Measurements from ENCODE around the gene CD244.
"Not testable (repeated sequence)": the region's sequence is repeated elsewhere in the genome, so short reads cannot be mapped to it uniquely, and the experiment has no call there.

CD244 gene

GRCh38 chr1:160879056-160879455 lies 16.4 kb upstream of the CD244 start:
- DNase-seq (ENCODE audit: low spot score), result peak; percentile 42

- peak; percentile 55 for DNase-seq (ENCODE audit: low spot score)
Measured at GRCh38 chr1:160877221-160877620, 14.5 kb upstream of the CD244 start.

GRCh38 chr1:160876311-160876710 lies 13.6 kb upstream of the CD244 start:
- no peak for DNase-seq (ENCODE audit: low spot score)

- DNase-seq (ENCODE audit: low spot score), result not testable (repeated sequence)
Measured at GRCh38 chr1:160875591-160875990, 12.9 kb upstream of the CD244 start.

- peak; percentile 23 for DNase-seq (ENCODE audit: low spot score)
Measured at GRCh38 chr1:160874935-160875334, 12.2 kb upstream of the CD244 start.

- DNase-seq (ENCODE audit: low spot score), result no peak
Measured at GRCh38 chr1:160868141-160868540, 5.5 kb upstream of the CD244 start.

GRCh38 chr1:160867651-160868050 lies 5.0 kb upstream of the CD244 start:
- DNase-seq (ENCODE audit: low spot score), result not testable (repeated sequence)

GRCh38 chr1:160866695-160867260 lies 4.1 kb upstream of the CD244 start:
- no peak for DNase-seq (ENCODE audit: low spot score)

GRCh38 chr1:160866001-160866694 lies 3.5 kb upstream of the CD244 start:
- DNase-seq (ENCODE audit: low spot score), result no peak

GRCh38 chr1:160865337-160865736 lies 2.6 kb upstream of the CD244 start:
- no peak for DNase-seq (ENCODE audit: low spot score)

- DNase-seq (ENCODE audit: low spot score), result no peak
Measured at GRCh38 chr1:160864173-160864572, 1.5 kb upstream of the CD244 start.

GRCh38 chr1:160863774-160864131 lies 1.1 kb upstream of the CD244 start:
- no peak for DNase-seq (ENCODE audit: low spot score)

GRCh38 chr1:160863061-160863773 lies 530 bp upstream of the CD244 start:
- DNase-seq (ENCODE audit: low spot score), result no peak

- DNase-seq (ENCODE audit: low spot score), result no peak
Measured at GRCh38 chr1:160860840-160861505, 1.7 kb downstream of the CD244 start.

GRCh38 chr1:160859166-160859565 lies 3.5 kb downstream of the CD244 start:
- no peak for DNase-seq (ENCODE audit: low spot score)

GRCh38 chr1:160858507-160858906 lies 4.2 kb downstream of the CD244 start:
- no peak for DNase-seq (ENCODE audit: low spot score)

- no peak for DNase-seq (ENCODE audit: low spot score)
Measured at GRCh38 chr1:160858097-160858496, 4.6 kb downstream of the CD244 start.

GRCh38 chr1:160855181-160855981 lies 7.3 kb downstream of the CD244 start:
- peak; percentile 21 for DNase-seq (ENCODE audit: low spot score)

- no peak for DNase-seq (ENCODE audit: low spot score)
Measured at GRCh38 chr1:160853754-160854153, 8.9 kb downstream of the CD244 start.

- DNase-seq (ENCODE audit: low spot score), result no peak
Measured at GRCh38 chr1:160853014-160853413, 9.7 kb downstream of the CD244 start.

GRCh38 chr1:160850993-160851392 lies 11.7 kb downstream of the CD244 start:
- DNase-seq (ENCODE audit: low spot score), result no peak

- no peak for DNase-seq (ENCODE audit: low spot score)
Measured at GRCh38 chr1:160850541-160850940, 12.1 kb downstream of the CD244 start.

Measured in CD4-positive, alpha-beta T cell treated with Interleukin-2 at 100 ng/mL for 4 hours (primary cell).